ENCODE results near the gene NAGA.

The NAGA gene

DNA sequence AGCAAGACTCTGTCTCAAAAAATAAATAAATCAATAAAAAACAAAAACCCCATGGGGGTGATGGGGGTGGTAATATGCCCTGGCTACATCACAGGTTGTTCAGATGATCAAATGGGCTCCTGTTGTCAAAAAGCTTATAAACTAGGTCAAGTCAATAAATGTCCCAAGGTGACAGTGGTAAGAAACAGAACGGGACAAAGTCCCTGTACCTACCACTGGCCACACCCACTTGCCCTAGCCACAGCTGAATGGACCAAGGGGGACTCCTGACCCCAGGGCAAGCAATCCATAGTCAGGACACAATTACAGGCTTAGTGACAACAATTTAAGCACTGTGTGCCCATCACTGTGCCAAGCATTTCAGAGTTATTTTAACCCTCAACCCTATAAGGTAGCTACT lies 6.0 kb downstream of the NAGA start:
- TF ChIP-seq TAF1 (IDR thresholded peaks at IDR 0.05; ENCODE audit: borderline replicate concordance, insufficient read depth, low read length) = no peak
- no peak for TF ChIP-seq POLR2AphosphoS5 (IDR thresholded peaks at IDR 0.05; ENCODE audit: low read depth, low read length)
- TF ChIP-seq SIN3A (IDR thresholded peaks at IDR 0.05; ENCODE audit: borderline replicate concordance, insufficient read depth, low read length) = no peak
- TF ChIP-seq, protein P1, sequence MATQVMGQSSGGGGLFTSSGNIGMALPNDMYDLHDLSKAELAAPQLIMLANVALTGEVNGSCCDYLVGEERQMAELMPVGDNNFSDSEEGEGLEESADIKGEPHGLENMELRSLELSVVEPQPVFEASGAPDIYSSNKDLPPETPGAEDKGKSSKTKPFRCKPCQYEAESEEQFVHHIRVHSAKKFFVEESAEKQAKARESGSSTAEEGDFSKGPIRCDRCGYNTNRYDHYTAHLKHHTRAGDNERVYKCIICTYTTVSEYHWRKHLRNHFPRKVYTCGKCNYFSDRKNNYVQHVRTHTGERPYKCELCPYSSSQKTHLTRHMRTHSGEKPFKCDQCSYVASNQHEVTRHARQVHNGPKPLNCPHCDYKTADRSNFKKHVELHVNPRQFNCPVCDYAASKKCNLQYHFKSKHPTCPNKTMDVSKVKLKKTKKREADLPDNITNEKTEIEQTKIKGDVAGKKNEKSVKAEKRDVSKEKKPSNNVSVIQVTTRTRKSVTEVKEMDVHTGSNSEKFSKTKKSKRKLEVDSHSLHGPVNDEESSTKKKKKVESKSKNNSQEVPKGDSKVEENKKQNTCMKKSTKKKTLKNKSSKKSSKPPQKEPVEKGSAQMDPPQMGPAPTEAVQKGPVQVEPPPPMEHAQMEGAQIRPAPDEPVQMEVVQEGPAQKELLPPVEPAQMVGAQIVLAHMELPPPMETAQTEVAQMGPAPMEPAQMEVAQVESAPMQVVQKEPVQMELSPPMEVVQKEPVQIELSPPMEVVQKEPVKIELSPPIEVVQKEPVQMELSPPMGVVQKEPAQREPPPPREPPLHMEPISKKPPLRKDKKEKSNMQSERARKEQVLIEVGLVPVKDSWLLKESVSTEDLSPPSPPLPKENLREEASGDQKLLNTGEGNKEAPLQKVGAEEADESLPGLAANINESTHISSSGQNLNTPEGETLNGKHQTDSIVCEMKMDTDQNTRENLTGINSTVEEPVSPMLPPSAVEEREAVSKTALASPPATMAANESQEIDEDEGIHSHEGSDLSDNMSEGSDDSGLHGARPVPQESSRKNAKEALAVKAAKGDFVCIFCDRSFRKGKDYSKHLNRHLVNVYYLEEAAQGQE (IDR thresholded peaks at IDR 0.05; ENCODE audit: insufficient read depth in 1 of 2, low read depth in 2 of 2, low read length in 2 of 2) = no peak
- no peak for TF ChIP-seq FOXP2 (optimal IDR thresholded peaks at IDR 0.05; ENCODE audit: borderline replicate concordance, extremely low read depth, extremely low read length, insufficient read depth)

DNA sequence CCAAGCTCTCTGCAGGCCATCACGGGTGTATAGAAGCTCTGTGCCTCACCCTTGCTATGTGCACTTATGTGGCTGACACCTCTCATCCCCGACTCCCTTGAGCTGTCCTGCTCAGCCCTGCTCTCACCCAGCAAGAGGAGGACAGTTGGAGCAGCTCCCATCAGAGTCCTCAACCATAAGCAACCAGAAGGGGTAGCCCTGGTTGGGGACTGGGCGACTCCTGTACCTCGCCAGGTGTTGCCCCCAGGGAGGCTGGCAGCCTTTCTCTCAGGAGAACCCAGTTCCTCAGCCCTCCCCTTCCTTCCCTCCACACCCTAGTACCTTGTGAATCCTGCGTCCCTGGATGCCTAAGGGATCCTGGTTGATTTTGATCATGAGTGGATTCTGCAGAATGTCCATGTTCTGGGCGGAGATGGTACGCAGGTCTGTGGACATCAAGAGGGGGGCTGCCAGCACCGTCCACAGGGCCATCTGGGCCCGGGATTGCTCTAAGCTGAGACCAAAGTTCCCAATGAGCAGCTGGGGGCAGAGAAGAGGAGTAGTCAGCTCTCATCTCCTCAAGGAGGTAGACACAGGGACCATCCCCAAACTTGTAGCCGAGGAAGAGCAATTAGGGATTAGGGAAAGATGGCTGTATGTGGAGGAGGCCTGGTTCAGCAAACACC lies 8.0 kb downstream of the NAGA start:
- TF ChIP-seq TAF1 (IDR thresholded peaks at IDR 0.05; ENCODE audit: borderline replicate concordance, insufficient read depth, low read length) (no peak), FOXP2 (optimal IDR thresholded peaks at IDR 0.05; ENCODE audit: borderline replicate concordance, extremely low read depth, extremely low read length, insufficient read depth) (no peak), SIN3A (IDR thresholded peaks at IDR 0.05; ENCODE audit: borderline replicate concordance, insufficient read depth, low read length) (no peak), POLR2AphosphoS5 (IDR thresholded peaks at IDR 0.05; ENCODE audit: low read depth, low read length) (no peak)
- TF ChIP-seq, protein P1 (IDR thresholded peaks at IDR 0.05; ENCODE audit: insufficient read depth in 1 of 2, low read depth in 2 of 2, low read length in 2 of 2) = no peak

DNA sequence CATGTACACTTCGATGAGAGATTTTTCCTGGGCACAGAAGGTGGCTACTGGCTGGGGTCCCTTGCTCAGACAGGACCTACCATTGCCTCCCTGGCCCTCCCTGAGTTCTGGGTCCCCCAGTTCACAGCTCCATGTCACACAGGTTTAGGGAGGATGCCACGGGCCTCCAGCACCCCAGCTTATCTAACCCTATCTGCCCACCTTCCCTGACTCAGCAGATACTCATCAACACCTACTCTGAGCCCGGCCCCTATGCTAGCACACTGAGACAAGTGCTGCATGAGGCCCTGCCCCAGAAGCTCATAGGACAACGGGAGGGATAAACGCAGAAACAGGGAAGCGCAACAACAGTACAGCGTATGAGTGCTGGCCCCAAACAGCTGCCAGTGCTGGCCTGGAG lies 9.6 kb downstream of the NAGA start:
- TF ChIP-seq TAF1 (IDR thresholded peaks at IDR 0.05; ENCODE audit: borderline replicate concordance, insufficient read depth, low read length) (no peak), FOXP2 (optimal IDR thresholded peaks at IDR 0.05; ENCODE audit: borderline replicate concordance, extremely low read depth, extremely low read length, insufficient read depth) (no peak), POLR2AphosphoS5 (IDR thresholded peaks at IDR 0.05; ENCODE audit: low read depth, low read length) (no peak), SIN3A (IDR thresholded peaks at IDR 0.05; ENCODE audit: borderline replicate concordance, insufficient read depth, low read length) (no peak)
- TF ChIP-seq, protein P1 (IDR thresholded peaks at IDR 0.05; ENCODE audit: insufficient read depth in 1 of 2, low read depth in 2 of 2, low read length in 2 of 2) = no peak

DNA sequence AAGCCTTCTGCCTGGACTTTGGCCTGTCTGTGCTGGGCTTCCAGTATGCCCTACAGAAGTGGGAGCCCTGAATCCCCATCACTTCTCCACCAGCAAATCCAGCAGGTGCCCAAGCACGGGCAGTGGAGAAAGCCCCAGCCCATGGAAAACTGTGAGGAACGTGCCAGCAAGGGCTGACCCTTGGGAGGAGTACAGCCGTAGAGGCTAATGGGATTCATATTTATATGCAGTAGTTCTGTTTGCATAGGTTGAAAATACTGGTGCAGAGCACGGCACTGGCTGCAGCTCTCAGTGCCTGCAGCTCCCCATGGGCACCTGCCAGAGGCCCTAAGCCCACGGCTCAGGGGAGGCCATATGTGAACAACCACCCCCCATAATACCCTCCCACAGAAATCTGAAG lies 10.1 kb downstream of the NAGA start:
- TF ChIP-seq SIN3A (IDR thresholded peaks at IDR 0.05; ENCODE audit: borderline replicate concordance, insufficient read depth, low read length) (no peak), FOXP2 (optimal IDR thresholded peaks at IDR 0.05; ENCODE audit: borderline replicate concordance, extremely low read depth, extremely low read length, insufficient read depth) (no peak), TAF1 (IDR thresholded peaks at IDR 0.05; ENCODE audit: borderline replicate concordance, insufficient read depth, low read length) (no peak), POLR2AphosphoS5 (IDR thresholded peaks at IDR 0.05; ENCODE audit: low read depth, low read length) (no peak)
- TF ChIP-seq, protein P1 (IDR thresholded peaks at IDR 0.05; ENCODE audit: insufficient read depth in 1 of 2, low read depth in 2 of 2, low read length in 2 of 2) = no peak

Measured in PFSK-1 (cell line).